PC-9 (cell line): Measurements from ENCODE around the gene CATSPER4. TPM values are rescaled to one million over a fixed set of nuclear protein-coding genes. Genes with fewer than 3 reads are reported as not detected.
A peak's percentile ranks its signal among the peaks of the same experiment; 100 is the strongest.

Experiments
- Bru-seq: library from RNA; stranded (reverse); fragments of 400-500 nt; gene quantifications from one replicate; lab custom pipeline; 2021; lab: Mats Ljungman, UMichigan
- BruChase-seq, 2 experiments: library from RNA; stranded (reverse); fragments of 400-500 nt; gene quantifications; one replicate each; lab custom pipeline; 2021; lab: Mats Ljungman, UMichigan
- BruUV-seq: library from RNA; stranded (reverse); fragments of 400-500 nt; replicated peaks from 2 replicates; lab custom pipeline; 2021; lab: Mats Ljungman, UMichigan
- CTCF ChIA-PET: fragments of 300-600 bp; sonication (Branson Sonifier 250); formaldehyde crosslinking; loops from one replicate; lab custom pipeline; 2022; ENCODE audit warnings: antibody characterized with exemption; lab: Charles Lee
- POLR2A ChIA-PET: fragments of 300-600 bp; sonication (Branson Sonifier 250); formaldehyde crosslinking; loops from one replicate; lab custom pipeline; 2022; ENCODE audit warnings: antibody characterized with exemption; ENCODE audit not compliant: unreplicated experiment; lab: Charles Lee
- DNase-seq, 2 experiments: peaks; one replicate each; pipeline versions ENCODE4 v3.0.0 to v3.0.0-alpha.2; 2015 to 2022; ENCODE audit warnings: mixed read lengths in 1 of 2
- H2AFZ ChIP-seq: fragments of 200-600 bp; sonication (generic); 2 replicates; pipeline ENCODE4 v1.8.1; 2017; ENCODE audit warnings: antibody characterized with exemption
- H3F3A ChIP-seq: fragments of 200-600 bp; sonication (generic); 2 replicates; pipeline ENCODE4 v1.8.1; 2017; ENCODE audit warnings: antibody characterized with exemption, mild to moderate bottlenecking, low read depth; ENCODE audit not compliant: insufficient read depth
- H3K27ac ChIP-seq: fragments of 200-600 bp; sonication (generic); 2 replicates; pipeline ENCODE4 v1.6.1; 2016; ENCODE audit warnings: mixed run types
- H3K27me3 ChIP-seq: fragments of 200-600 bp; sonication (generic); 2 replicates; pipeline ENCODE4 v1.6.1; 2016; ENCODE audit warnings: low read depth, mixed run types; ENCODE audit not compliant: insufficient read depth
- H3K36me3 ChIP-seq: fragments of 200-600 bp; sonication (generic); 2 replicates; pipeline ENCODE4 v1.6.1; 2016; ENCODE audit warnings: low read depth, mixed run types
- H3K4me1 ChIP-seq: fragments of 200-600 bp; sonication (generic); replicated peaks from 2 replicates; pipeline ENCODE4 v1.6.1; 2016; ENCODE audit warnings: mixed run types; ENCODE audit not compliant: insufficient read depth
- H3K4me2 ChIP-seq: fragments of 200-600 bp; sonication (generic); 2 replicates; pipeline ENCODE4 v1.6.1; 2017; ENCODE audit warnings: mixed run types
- H3K4me3 ChIP-seq: fragments of 200-600 bp; sonication (generic); 2 replicates; pipeline ENCODE4 v1.6.1; 2016; ENCODE audit warnings: mixed run types
- H3K79me2 ChIP-seq: fragments of 200-600 bp; sonication (generic); 2 replicates; pipeline ENCODE4 v1.6.1; 2017; ENCODE audit warnings: low read depth, mixed run types
- H3K9me2 ChIP-seq: fragments of 200-600 bp; sonication (generic); 2 replicates; pipeline ENCODE4 v1.8.1; 2017; ENCODE audit warnings: mild to moderate bottlenecking; ENCODE audit not compliant: insufficient read depth
- H3K9me3 ChIP-seq: fragments of 200-600 bp; sonication (generic); 2 replicates; pipeline ENCODE4 v1.8.1; 2016; ENCODE audit warnings: low read depth; ENCODE audit not compliant: insufficient read depth
- H4K20me1 ChIP-seq: fragments of 200-600 bp; sonication (generic); 2 replicates; pipeline ENCODE4 v1.8.1; 2017; ENCODE audit not compliant: insufficient read depth
- CTCF ChIP-seq: fragments of 200-600 bp; sonication (generic); conservative IDR thresholded peaks from 2 replicates; pipeline ENCODE4 v1.6.1; 2017; ENCODE audit warnings: mixed run types, antibody characterized with exemption, mild to moderate bottlenecking, moderate library complexity
- EZH2 ChIP-seq: fragments of 200-600 bp; sonication (generic); IDR thresholded peaks from 2 replicates; pipeline ENCODE4 v1.8.0; 2017; ENCODE audit warnings: antibody characterized with exemption, low read depth
- intact Hi-C: fragments of 100-400 bp; cut with micrococcal nuclease; formaldehyde crosslinking; loops from one replicate; pipeline ENCODE4 v1.10.0; 2022; ENCODE audit not compliant: unreplicated experiment
- long read RNA-seq: library from polyadenylated mRNA; stranded (forward); transcript quantifications from one replicate; pipeline ENCODE4 v2.0.0, GENCODE V29; 2022
- total RNA-seq: library from RNA; stranded (reverse); gene quantifications from 2 replicates; pipeline ENCODE4 v1.2.3, GENCODE V29; 2021

The CATSPER4 gene
- 0.24 TPM in 1 of 2 replicates, not detected in the other for total RNA-seq
- percentile 22 among the genes with signal in this experiment for Bru-seq, nascent RNA
- percentile 22 among the genes with signal in this experiment for BruChase-seq, experiment 1, labeled RNA remaining after a 2-hour chase
- percentile 20 among the genes with signal in this experiment for BruChase-seq, experiment 2, labeled RNA remaining after a 6-hour chase
- long read RNA-seq: 0 reads

DNA sequence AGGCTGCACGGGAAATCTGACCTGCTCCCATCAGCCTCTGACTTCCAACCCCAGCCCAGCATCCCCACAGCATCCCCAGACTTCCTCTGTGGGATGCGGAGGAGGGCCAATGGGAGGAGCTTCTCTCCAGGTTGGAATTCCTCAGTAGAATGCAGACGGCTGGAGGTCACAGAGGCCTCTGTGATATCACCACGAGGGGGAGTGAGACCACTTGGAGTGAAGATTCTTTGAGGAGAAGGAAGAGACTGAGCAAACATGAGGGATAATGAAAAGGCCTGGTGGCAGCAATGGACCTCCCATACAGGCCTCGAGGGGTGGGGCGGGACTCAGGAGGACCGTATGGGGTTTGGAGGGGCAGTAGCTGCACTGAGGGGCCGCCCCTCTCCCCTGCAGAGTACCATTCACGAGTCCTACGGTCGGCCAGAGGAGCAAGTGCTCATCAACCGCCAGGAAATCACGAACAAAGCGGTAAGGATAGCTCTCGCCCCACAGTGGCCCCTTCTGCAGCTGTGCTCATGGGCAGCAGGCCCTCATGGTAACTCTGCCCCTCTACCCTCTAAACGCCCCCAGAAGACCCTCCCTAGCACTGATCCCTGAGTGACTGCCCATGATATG lies at the start of gene CATSPER4:
Gene CATSPER4 (plus strand): TSS at position 230 of the 615 bp plus-strand sequence. CDS start 26 bp downstream, at position 256.
- Histone ChIP-seq H3K4me2 (no peak within 1 kb of the TSS), H3K4me3 (no peak within 1 kb of the TSS), H2AFZ (no peak within 1 kb of the TSS), H3K27me3 (no peaks in the 10 kb centered on the region), H3K9me3 (no peaks in the 10 kb centered on the region), H3F3A (no peaks in the 10 kb centered on the region), H4K20me1 (no peaks in the 10 kb centered on the region), H3K79me2 (no peaks in the 10 kb centered on the region), H3K9me2 (no peaks in the 10 kb centered on the region), H3K4me1 (no peaks in the 10 kb centered on the region), H3K36me3 (no peaks in the 10 kb centered on the region), H3K27ac (no peak within 1 kb of the TSS)
- ChIA-PET POLR2A (interaction anchor here (0.7 kb wide), 1 partner anchor 44 kb away, joined by 4 read pairs; no protein-coding TSS in a partner anchor), CTCF (interaction anchor here (0.6 to 1.0 kb wide), 2 partner anchors 43 to 74 kb away, joined by 4 to 5 read pairs; no protein-coding TSS in a partner anchor)
- DNase-seq: no peak
- TF ChIP-seq EZH2: no peak
- TF ChIP-seq CTCF: no peak
- no TSS peak for BruUV-seq
- intact Hi-C loops: no loop called here

- intact Hi-C loops: no loop called here
- no TSS peak for BruUV-seq
- Histone ChIP-seq H2AFZ (no peak overlapping the region), H3K4me3 (no peak overlapping the region), H4K20me1 (no peaks in the 10 kb centered on the region), H3K79me2 (no peaks in the 10 kb centered on the region), H3K9me2 (no peaks in the 10 kb centered on the region), H3F3A (no peaks in the 10 kb centered on the region), H3K27ac (no peak overlapping the region), H3K36me3 (no peaks in the 10 kb centered on the region), H3K27me3 (no peaks in the 10 kb centered on the region), H3K9me3 (no peaks in the 10 kb centered on the region), H3K4me1 (no peaks in the 10 kb centered on the region), H3K4me2 (no peak overlapping the region)
- DNase-seq: no peak
- POLR2A ChIA-PET: interaction anchor here (0.6 to 0.7 kb wide), 2 partner anchors 92 to 238 kb away, joined by 3 to 9 read pairs; partner anchors contain the start of gene CEP85
- TF ChIP-seq CTCF (no peak), EZH2 (no peak)
- CTCF ChIA-PET: interaction anchor here (0.6 to 0.7 kb wide), 3 partner anchors 15 to 1460 kb away, joined by 3 read pairs; no protein-coding TSS in a partner anchor
Measured at GRCh38 chr1:26142159-26142558, 48.2 kb upstream of the CATSPER4 start.

DNA sequence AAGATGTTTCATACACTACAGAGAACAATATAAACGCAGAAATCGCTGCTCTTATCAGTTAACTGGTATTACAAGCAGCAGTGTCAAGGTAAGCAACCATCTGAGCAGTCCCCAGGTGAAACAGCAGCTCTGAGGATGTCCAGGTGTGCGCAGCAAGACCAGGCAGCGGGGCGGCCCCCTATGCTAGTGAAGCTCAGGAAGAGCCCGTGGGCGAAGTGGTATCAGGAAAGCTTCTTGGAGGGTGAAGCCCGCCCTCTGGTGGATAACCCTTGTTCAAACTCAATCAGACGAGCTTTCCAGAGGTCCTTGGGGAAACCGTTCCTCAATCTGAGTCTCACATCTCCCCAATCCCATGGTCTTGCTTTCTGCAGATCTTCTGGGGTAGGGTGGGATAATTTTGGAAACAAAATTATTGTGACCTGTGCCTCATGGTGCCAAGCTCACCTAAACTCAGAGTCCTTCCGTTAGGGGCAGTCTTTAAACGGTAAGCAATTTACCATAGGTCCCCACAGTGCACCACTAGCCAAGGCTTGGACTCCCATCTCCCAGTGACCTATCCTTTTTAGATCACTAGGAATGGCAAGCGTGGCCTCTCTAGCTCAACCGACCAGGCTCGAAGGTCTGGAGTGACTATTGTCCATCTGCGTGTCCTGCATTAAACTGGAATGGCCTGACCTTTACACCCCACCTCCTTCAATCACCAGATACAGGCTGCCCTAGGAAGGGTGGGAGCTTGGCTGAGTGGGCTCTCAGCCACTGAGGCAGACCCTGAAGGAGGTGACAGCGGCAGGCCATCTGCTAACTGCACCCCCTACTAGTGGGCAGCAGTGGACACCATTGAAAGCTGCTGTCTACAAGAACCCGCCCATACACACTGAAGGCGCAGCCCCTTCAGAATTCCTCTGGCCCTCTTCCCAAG lies 45.1 kb upstream of the CATSPER4 start:
- peak; percentile 82 for TF ChIP-seq CTCF
- no peak for TF ChIP-seq EZH2
- Histone ChIP-seq H3K79me2 (no peaks in the 10 kb centered on the region), H3K9me2 (no peaks in the 10 kb centered on the region), H3K27me3 (no peaks in the 10 kb centered on the region), H3K4me3 (no peak overlapping the region), H2AFZ (peak overlapping the region; percentile 67; the same call in 1 of the 2 replicates), H3K4me1 (no peaks in the 10 kb centered on the region), H3K27ac (no peak overlapping the region), H4K20me1 (no peaks in the 10 kb centered on the region), H3F3A (no peaks in the 10 kb centered on the region), H3K36me3 (no peaks in the 10 kb centered on the region), H3K4me2 (peak overlapping the region; percentile 65), H3K9me3 (no peaks in the 10 kb centered on the region)
- no TSS peak for BruUV-seq
- POLR2A ChIA-PET: interaction anchor here (0.6 kb wide), 1 partner anchor 47 kb away, joined by 4 read pairs; no protein-coding TSS in a partner anchor
- CTCF ChIA-PET: interaction anchor here (0.7 to 1.8 kb wide), 8 partner anchors 17 to 250 kb away, joined by 3 to 20 read pairs (median 4); no protein-coding TSS in a partner anchor
- intact Hi-C loops: loop anchor here (1.0 kb wide), 2 partner anchors 40 to 109 kb away; no protein-coding TSS in a partner anchor
- peak; percentile 70 to 71 for DNase-seq
